DND-41 (cell line): ENCODE results near the gene PNO1.

ENCODE experiments used
- EZH2 ChIP-seq: IDR thresholded peaks from 3 replicates; pipeline ENCODE4 v1.6.1; 2012; ENCODE audit warnings: borderline replicate concordance, low read depth, mild to moderate bottlenecking, moderate library complexity, low read length, inconsistent platforms; ENCODE audit not compliant: severe bottlenecking
- TF ChIP-seq, protein P1 (sequence below): IDR thresholded peaks from 2 replicates; pipeline ENCODE4 v1.5.1; 2012; ENCODE audit warnings: borderline replicate concordance, low read length, moderate library complexity, mild to moderate bottlenecking; ENCODE audit not compliant: poor library complexity, severe bottlenecking; ENCODE audit errors: extremely low read depth

- TF ChIP-seq, protein P1, sequence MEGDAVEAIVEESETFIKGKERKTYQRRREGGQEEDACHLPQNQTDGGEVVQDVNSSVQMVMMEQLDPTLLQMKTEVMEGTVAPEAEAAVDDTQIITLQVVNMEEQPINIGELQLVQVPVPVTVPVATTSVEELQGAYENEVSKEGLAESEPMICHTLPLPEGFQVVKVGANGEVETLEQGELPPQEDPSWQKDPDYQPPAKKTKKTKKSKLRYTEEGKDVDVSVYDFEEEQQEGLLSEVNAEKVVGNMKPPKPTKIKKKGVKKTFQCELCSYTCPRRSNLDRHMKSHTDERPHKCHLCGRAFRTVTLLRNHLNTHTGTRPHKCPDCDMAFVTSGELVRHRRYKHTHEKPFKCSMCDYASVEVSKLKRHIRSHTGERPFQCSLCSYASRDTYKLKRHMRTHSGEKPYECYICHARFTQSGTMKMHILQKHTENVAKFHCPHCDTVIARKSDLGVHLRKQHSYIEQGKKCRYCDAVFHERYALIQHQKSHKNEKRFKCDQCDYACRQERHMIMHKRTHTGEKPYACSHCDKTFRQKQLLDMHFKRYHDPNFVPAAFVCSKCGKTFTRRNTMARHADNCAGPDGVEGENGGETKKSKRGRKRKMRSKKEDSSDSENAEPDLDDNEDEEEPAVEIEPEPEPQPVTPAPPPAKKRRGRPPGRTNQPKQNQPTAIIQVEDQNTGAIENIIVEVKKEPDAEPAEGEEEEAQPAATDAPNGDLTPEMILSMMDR = no peak
- TF ChIP-seq EZH2 = no peak
Measured at GRCh38 chr2:68189991-68190784, 32.5 kb downstream of the PNO1 start.
